ENCODE data around the gene ZFP91.

- TF ChIP-seq CTCF (IDR thresholded peaks at IDR 0.05; ENCODE audit: poor library complexity, severe bottlenecking), result no peak
- no peak for TF ChIP-seq RAD21 (conservative IDR thresholded peaks at IDR 0.05)
- no peak for TF ChIP-seq EZH2 (IDR thresholded peaks at IDR 0.05; ENCODE audit: borderline replicate concordance, insufficient read depth, low read length, poor library complexity, severe bottlenecking)
- no peak for TF ChIP-seq REST (IDR thresholded peaks at IDR 0.05; ENCODE audit: borderline replicate concordance)
- no peak for TF ChIP-seq EP300 (conservative IDR thresholded peaks at IDR 0.05; ENCODE audit: poor library complexity, severe bottlenecking)
- TF ChIP-seq TAF1 (IDR thresholded peaks at IDR 0.05; ENCODE audit: low read depth), result no peak
- no peak for TF ChIP-seq POLR2AphosphoS5 (IDR thresholded peaks at IDR 0.05)
These were observed 57.7 kb downstream of the ZFP91 start for GRCh38 chr11:58636587-58636986.

Measured in neural cell (in vitro differentiated cells).